KG1 (cell line): ENCODE data around the gene NLRP1.

Experiments used
- DNase-seq: peaks from one replicate; lab custom pipeline; 2025; lab: John Stamatoyannopoulos, UW

Gene NLRP1

GRCh38 chr17:5516060-5516792 lies 68.1 kb downstream of the NLRP1 start:
- no peak for DNase-seq

- no peak for DNase-seq
Observed at GRCh38 chr17:5514976-5515375, 69.3 kb downstream of the NLRP1 start.

- DNase-seq, result no peak
Observed at GRCh38 chr17:5513628-5514027, 70.7 kb downstream of the NLRP1 start.

- no peak for DNase-seq
Observed at GRCh38 chr17:5511401-5512225, 72.7 kb downstream of the NLRP1 start.

- no peak for DNase-seq
Observed at GRCh38 chr17:5510771-5511170, 73.5 kb downstream of the NLRP1 start.

GRCh38 chr17:5509482-5509881 lies 74.8 kb downstream of the NLRP1 start:
- no peak for DNase-seq

GRCh38 chr17:5508810-5509209 lies 75.5 kb downstream of the NLRP1 start:
- no peak for DNase-seq

GRCh38 chr17:5506307-5506706 lies 78.0 kb downstream of the NLRP1 start:
- DNase-seq, result no peak

- no peak for DNase-seq
Observed at GRCh38 chr17:5502552-5502951, 81.8 kb downstream of the NLRP1 start.

GRCh38 chr17:5501685-5502084 lies 82.6 kb downstream of the NLRP1 start:
- DNase-seq, result no peak

- DNase-seq, result no peak
Observed at GRCh38 chr17:5500589-5501391, 83.5 kb downstream of the NLRP1 start.

- no peak for DNase-seq
Observed at GRCh38 chr17:5500247-5500588, 84.1 kb downstream of the NLRP1 start.

- DNase-seq, result no peak
Observed at GRCh38 chr17:5499476-5500231, 84.7 kb downstream of the NLRP1 start.

- DNase-seq, result no peak
Observed at GRCh38 chr17:5492970-5493369, 91.3 kb downstream of the NLRP1 start.

GRCh38 chr17:5488752-5489151 lies 95.6 kb downstream of the NLRP1 start:
- no peak for DNase-seq

GRCh38 chr17:5486206-5487124 lies 97.8 kb downstream of the NLRP1 start, which contains the start of gene MIS12:
TSS of gene MIS12 (plus strand) at chr17:5486566. CDS start at chr17:5488863, 2,297 bp downstream.
- DNase-seq, result peak; percentile 70

- no peak for DNase-seq
Observed at GRCh38 chr17:5485270-5486205, 98.8 kb downstream of the NLRP1 start, which contains the start of gene DERL2. TSS of gene DERL2 (minus strand) at chr17:5486178. CDS start at chr17:5486161, 17 bp downstream.

GRCh38 chr17:5481451-5481850 lies 102.9 kb downstream of the NLRP1 start:
- DNase-seq, result no peak

GRCh38 chr17:5480962-5481361 lies 103.3 kb downstream of the NLRP1 start:
- DNase-seq, result no peak
